Right lobe of liver (tissue), 6 donors: ENCODE results near the gene ABCG5. TPM values are rescaled to one million over a fixed set of nuclear protein-coding genes. Genes with fewer than 3 reads are reported as not detected.

Experiments used
- ATAC-seq, 4 donors: fragments of 200-7000 bp; cut with Tn5 transposase; one replicate each; pipeline ENCODE4 v1.9.1; 2020; ENCODE audit warnings: mild to moderate bottlenecking in 4 of 4, moderate library complexity in 4 of 4
- DNase-seq, 3 donors: peaks; one replicate each; pipeline ENCODE4 v3.0.0-alpha.2; 2020
- H3K27ac ChIP-seq, 3 donors: fragments of 200-600 bp; one replicate each; pipeline ENCODE4 v1.8.0; 2022
- H3K27me3 ChIP-seq, 2 donors: fragments of 200-600 bp; one replicate each; pipeline ENCODE4 v1.8.0; 2022
- H3K36me3 ChIP-seq, 4 donors: fragments of 200-600 bp; sonication (generic) in 1 of 4; one replicate each; pipeline versions ENCODE4 v1.5.1 to v1.8.0; 2017 to 2022; ENCODE audit warnings: control low read depth in 1 of 4
- H3K4me1 ChIP-seq, 4 donors: fragments of 200-600 bp; sonication (generic) in 1 of 4; one replicate each; pipeline versions ENCODE4 v1.5.1 to v1.8.0; 2017 to 2022; ENCODE audit warnings: control low read depth in 1 of 4
- H3K4me3 ChIP-seq, 3 donors: fragments of 200-600 bp; one replicate each; pipeline ENCODE4 v1.8.0; 2022
- H3K9me3 ChIP-seq, 4 donors: fragments of 200-600 bp; sonication (generic) in 1 of 4; one replicate each; pipeline versions ENCODE4 v1.5.1 to v1.8.0; 2017 to 2022; ENCODE audit warnings: control low read depth in 1 of 4
- POLR2A ChIP-seq: fragments of 450-650 bp; IDR thresholded peaks from one replicate; pipeline ENCODE4 v1.6.1; 2017; ENCODE audit warnings: antibody characterized with exemption, mild to moderate bottlenecking
- WGBS: methylation state at CpG from one replicate; pipeline ENCODE4 v1.1.6; 2018; ENCODE audit warnings: low coverage, low lambda C conversion rate; ENCODE audit not compliant: insufficient coverage; ENCODE audit errors: missing lambda C conversion rate; 5-methylcytosine and 5-hydroxymethylcytosine counted together
- intact Hi-C, 2 donors: fragments of 100-400 bp; cut with DNase I; formaldehyde crosslinking; loops; one replicate each; pipeline versions ENCODE4 v1.11.2 to v1.14.1; 2022
- total RNA-seq, 6 experiments: library from RNA; depleted of rRNA in 2 of 6; stranded (reverse); fragments of >200 nt in 2 of 6; fragmentation: NEBNext Ultra II Directional in 3 of 6; extraction: Animal tissue kit (Norgen Biotek cat#: 25700) in 3 of 6; gene quantifications; one replicate each; pipeline versions ENCODE4 v1.1.0 to v1.2.4, GENCODE V29; 2016 to 2023
- TF ChIP-seq, protein P1 (sequence below), 4 donors: fragments of 200-600 bp in 3 of 4; fragments of 450-650 bp in 1 of 4; IDR thresholded peaks; one replicate each; pipeline versions ENCODE4 v1.5.1 to v1.8.0; 2016 to 2022; ENCODE audit warnings: antibody characterized with exemption in 4 of 4, mild to moderate bottlenecking in 2 of 4
- donor health status: DM: no; HTN: yes; CAD: no.
- donor health status: DM: no; HTN: no; CAD: no.
- donor health status: DM: no; HTN: no; CAD: no.
- donor health status: DM: no; HTN: yes; CAD: no.
- donor health status: DM: no; HTN: yes; CAD: no.

Gene ABCG5
- total RNA-seq, 6 experiments from 2014 or later: 15.3 to 63.5 (median 35.4) TPM

GRCh38 chr2:43832457-43832856, 6.2 kb downstream of the ABCG5 start:
- DNase-seq: no peak
- no peak for ATAC-seq
- intact Hi-C loops: no loop called here
- no peaks in the 10 kb centered on the region for H3K9me3 ChIP-seq
- peaks cover 0 to 12% (median 0%) of the 10 kb centered on the region in 4 donors for H3K36me3 ChIP-seq
- no peaks in the 10 kb centered on the region for H3K27me3 ChIP-seq
- no peak overlapping the region for H3K4me3 ChIP-seq
- H3K4me1 ChIP-seq: peaks cover 0 to 18% (median 6%) of the 10 kb centered on the region in 4 donors
- WGBS: 33% methylated on average over 2 of the region's 3 CpGs
- TF ChIP-seq, protein P1, sequence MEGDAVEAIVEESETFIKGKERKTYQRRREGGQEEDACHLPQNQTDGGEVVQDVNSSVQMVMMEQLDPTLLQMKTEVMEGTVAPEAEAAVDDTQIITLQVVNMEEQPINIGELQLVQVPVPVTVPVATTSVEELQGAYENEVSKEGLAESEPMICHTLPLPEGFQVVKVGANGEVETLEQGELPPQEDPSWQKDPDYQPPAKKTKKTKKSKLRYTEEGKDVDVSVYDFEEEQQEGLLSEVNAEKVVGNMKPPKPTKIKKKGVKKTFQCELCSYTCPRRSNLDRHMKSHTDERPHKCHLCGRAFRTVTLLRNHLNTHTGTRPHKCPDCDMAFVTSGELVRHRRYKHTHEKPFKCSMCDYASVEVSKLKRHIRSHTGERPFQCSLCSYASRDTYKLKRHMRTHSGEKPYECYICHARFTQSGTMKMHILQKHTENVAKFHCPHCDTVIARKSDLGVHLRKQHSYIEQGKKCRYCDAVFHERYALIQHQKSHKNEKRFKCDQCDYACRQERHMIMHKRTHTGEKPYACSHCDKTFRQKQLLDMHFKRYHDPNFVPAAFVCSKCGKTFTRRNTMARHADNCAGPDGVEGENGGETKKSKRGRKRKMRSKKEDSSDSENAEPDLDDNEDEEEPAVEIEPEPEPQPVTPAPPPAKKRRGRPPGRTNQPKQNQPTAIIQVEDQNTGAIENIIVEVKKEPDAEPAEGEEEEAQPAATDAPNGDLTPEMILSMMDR (IDR thresholded peaks at IDR 0.05): no peak
- TF ChIP-seq POLR2A: no peak
- no peak overlapping the region for H3K27ac ChIP-seq

- Histone ChIP-seq H3K4me3 (no peak overlapping the region), H3K27ac (no peak overlapping the region), H3K4me1 (peaks cover 0 to 17% (median 8%) of the 10 kb centered on the region in 4 donors), H3K9me3 (no peaks in the 10 kb centered on the region), H3K27me3 (no peaks in the 10 kb centered on the region), H3K36me3 (peaks cover 0 to 12% (median 0%) of the 10 kb centered on the region in 4 donors)
- ATAC-seq (peak in 1 of 4 donors; percentile 30), DNase-seq (no peak)
- intact Hi-C loops: no loop called here
- TF ChIP-seq POLR2A: no peak
- TF ChIP-seq, protein P1 (IDR thresholded peaks at IDR 0.05): no peak
- 50% methylated on average over 10 of the region's 54 CpGs for WGBS
Observed at GRCh38 chr2:43831543-43832294, 6.9 kb downstream of the ABCG5 start.

DNA sequence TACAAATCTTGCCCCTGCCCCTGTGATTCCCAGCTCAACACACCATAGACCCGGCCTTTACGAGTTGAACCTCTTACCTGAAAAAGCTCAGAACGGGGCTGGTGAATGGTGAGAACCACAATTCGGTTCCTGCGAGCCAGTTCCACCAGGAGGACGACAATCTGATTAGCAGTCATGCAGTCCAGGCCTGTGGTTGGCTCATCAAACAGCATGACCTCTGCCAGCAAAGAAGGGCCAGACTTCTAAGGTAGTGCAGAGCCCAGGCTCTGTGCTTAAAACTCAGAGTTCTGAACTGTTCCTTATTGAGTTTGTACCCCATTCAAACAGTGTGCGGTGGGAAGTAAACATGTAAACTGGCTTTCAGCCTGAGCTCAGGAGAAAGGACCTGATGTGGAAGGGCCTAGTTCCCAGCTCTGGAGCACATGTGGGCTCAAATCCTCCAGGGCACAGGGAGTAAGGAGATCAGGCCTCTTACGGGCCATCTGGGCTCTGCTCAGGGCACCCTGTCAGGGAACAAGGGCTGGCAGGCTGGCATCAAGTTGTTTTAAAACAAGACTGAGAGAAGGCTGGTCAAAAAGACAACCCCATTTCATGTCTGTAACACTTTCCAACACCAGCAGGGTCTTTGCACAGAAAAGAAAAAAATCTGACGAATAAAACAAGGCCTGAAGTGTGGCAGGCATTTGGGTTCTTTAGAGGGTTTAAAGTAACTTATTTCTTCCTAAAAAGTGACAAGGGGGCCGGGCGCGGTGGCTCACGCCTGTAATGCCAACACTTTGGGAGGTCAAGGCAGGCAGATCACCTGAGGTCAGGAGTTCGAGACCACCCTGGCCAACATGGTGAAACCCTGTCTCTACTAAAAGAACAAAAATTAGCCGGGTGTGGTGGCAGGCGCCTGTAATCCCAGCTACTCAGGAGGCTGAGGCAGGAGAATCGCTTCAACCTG, 12.1 kb downstream of the ABCG5 start:
- Histone ChIP-seq H3K27ac (peak overlapping the region; percentile 12 to 74 (median 48)), H3K27me3 (no peaks in the 10 kb centered on the region), H3K4me3 (no peak overlapping the region), H3K4me1 (peaks cover 0 to 38% (median 18%) of the 10 kb centered on the region in 4 donors), H3K9me3 (no peaks in the 10 kb centered on the region), H3K36me3 (peaks cover 0 to 32% (median 4%) of the 10 kb centered on the region in 4 donors)
- 61% methylated on average over 12 of the region's 17 CpGs for WGBS
- ATAC-seq (peak; percentile 37 to 58 (median 58)), DNase-seq (no peak)
- TF ChIP-seq, protein P1 (IDR thresholded peaks at IDR 0.05): no peak
- TF ChIP-seq POLR2A: no peak
- intact Hi-C loops: no loop called here

- H3K36me3 ChIP-seq: peaks cover 0 to 32% (median 4%) of the 10 kb centered on the region in 4 donors
- no peaks in the 10 kb centered on the region for H3K27me3 ChIP-seq
- no peaks in the 10 kb centered on the region for H3K9me3 ChIP-seq
- DNase-seq: peak in 1 of 3 donors; percentile 39
- intact Hi-C loops: no loop called here
- peak overlapping the region in 1 of 3 donors; percentile 25 for H3K4me3 ChIP-seq
- ATAC-seq: peak; percentile 53 to 61 (median 57)
- TF ChIP-seq POLR2A: no peak
- TF ChIP-seq, protein P1 (IDR thresholded peaks at IDR 0.05): no peak
- peaks cover 0 to 39% (median 18%) of the 10 kb centered on the region in 4 donors for H3K4me1 ChIP-seq
- WGBS: 33% methylated on average over 3 of the region's 3 CpGs
- peak overlapping the region; percentile 12 to 74 (median 48) for H3K27ac ChIP-seq
Observed at GRCh38 chr2:43825841-43826240, 12.8 kb downstream of the ABCG5 start.
